RWPE1 (cell line): ENCODE measurements around the gene USP32.
"Not testable (repeated sequence)": the region's sequence is repeated elsewhere in the genome, so short reads cannot be mapped to it uniquely, and the experiment has no call there.

Source experiments
- CTCF ChIA-PET: fragments of 350-600 bp; sonication (Branson Sonifier 250); formaldehyde crosslinking; extraction: SDS; loops from one replicate; lab custom pipeline; 2021; lab: Yijun Ruan, JAX
- POLR2A ChIA-PET: fragments of 400-600 bp; formaldehyde crosslinking; extraction: SDS; loops from one replicate; lab custom pipeline; 2020; ENCODE audit warnings: antibody characterized with exemption; ENCODE audit not compliant: low non-redundant PET; lab: Yijun Ruan, JAX
- DNase-seq: peaks from one replicate; pipeline ENCODE4 v3.0.0; 2012; ENCODE audit warnings: low spot score
- H3K27ac ChIP-seq: fragments of 450-650 bp; 2 replicates; pipeline ENCODE4 v1.5.1; 2017
- CTCF ChIP-seq: fragments of 450-650 bp; conservative IDR thresholded peaks from 2 replicates; pipeline ENCODE4 v1.5.1; 2017; ENCODE audit warnings: low read depth, mild to moderate bottlenecking

The USP32 gene

GRCh38 chr17:60386147-60387058, 5.5 kb downstream of the USP32 start:
- H3K27ac ChIP-seq: no peak overlapping the region
- ChIA-PET POLR2A (no interaction called here), CTCF (no interaction called here)
- DNase-seq: no peak
- no peak for TF ChIP-seq CTCF

DNA sequence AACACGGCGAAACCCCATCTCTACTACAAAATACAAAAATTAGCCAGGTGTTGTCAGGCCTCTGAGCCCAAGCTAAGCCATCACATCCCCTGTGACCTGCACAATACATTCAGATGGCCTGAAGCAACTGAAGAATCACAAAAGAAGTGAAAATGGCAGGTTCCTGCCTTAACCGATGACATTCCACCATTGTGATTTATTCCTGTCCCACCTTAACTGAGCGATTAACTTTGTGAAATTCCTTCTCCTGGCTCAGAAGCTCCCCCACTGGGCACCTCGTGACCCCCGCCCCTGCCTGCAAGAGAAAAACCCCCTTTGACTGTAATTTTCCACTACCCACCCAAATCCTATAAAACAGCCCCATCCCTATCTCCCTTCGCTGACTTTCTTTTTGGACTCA, 7.0 kb downstream of the USP32 start:
- H3K27ac ChIP-seq: peak overlapping the region; percentile 53
- DNase-seq, CTCF ChIA-PET, POLR2A ChIA-PET: not testable (repeated sequence)

GRCh38 chr17:60383379-60383778, 8.6 kb downstream of the USP32 start:
- no peak for TF ChIP-seq CTCF
- no peak for DNase-seq
- POLR2A ChIA-PET: interaction anchor here (0.6 kb wide), 1 partner anchor 10 kb away, joined by 3 read pairs; no protein-coding TSS in a partner anchor
- CTCF ChIA-PET: interaction anchor here (1.5 kb wide), 1 partner anchor 10 kb away, joined by 7 read pairs; no protein-coding TSS in a partner anchor
- H3K27ac ChIP-seq: no peak overlapping the region

GRCh38 chr17:60381958-60382357, 10.0 kb downstream of the USP32 start:
- CTCF ChIA-PET: interaction anchor here (1.5 kb wide), 1 partner anchor 9 kb away, joined by 7 read pairs; no protein-coding TSS in a partner anchor
- no peak overlapping the region for H3K27ac ChIP-seq
- POLR2A ChIA-PET: no interaction called here
- TF ChIP-seq CTCF: no peak
- DNase-seq: no peak

DNA sequence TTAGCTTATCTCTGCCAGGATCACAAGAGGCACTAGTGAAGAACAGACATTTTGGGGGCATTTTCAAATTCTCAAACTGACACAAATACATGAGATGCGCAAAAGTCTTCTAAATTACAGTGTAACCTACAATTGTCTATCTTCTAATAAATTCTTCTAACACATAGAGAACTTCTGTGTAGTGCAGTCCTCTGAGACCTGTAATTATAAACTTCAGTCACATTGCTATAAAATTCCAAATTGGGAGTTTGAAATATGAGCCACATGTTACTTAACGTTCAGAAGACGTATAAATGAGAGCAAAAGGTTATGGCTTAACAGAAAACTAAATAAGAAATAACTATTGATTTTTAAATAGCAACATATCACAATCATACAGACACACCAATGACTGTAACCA, 12.5 kb downstream of the USP32 start:
- H3K27ac ChIP-seq, DNase-seq, CTCF ChIA-PET: not testable (repeated sequence)
- POLR2A ChIA-PET: interaction anchor here (0.6 kb wide), 1 partner anchor 13 kb away, joined by 6 read pairs; the partner anchor contains the start of gene USP32

GRCh38 chr17:60378187-60378586, 13.7 kb downstream of the USP32 start:
- DNase-seq, H3K27ac ChIP-seq, CTCF ChIA-PET, POLR2A ChIA-PET: not testable (repeated sequence)

GRCh38 chr17:60372790-60373483, 19.0 kb downstream of the USP32 start:
- TF ChIP-seq CTCF: no peak
- peak; percentile 69 for DNase-seq
- H3K27ac ChIP-seq: peak overlapping the region; percentile 71
- CTCF ChIA-PET: interaction anchor here (0.6 to 1.4 kb wide), 2 partner anchors 10 to 262 kb away, joined by 3 to 7 read pairs; no protein-coding TSS in a partner anchor
- POLR2A ChIA-PET: interaction anchor here (0.7 kb wide), 2 partner anchors 11 to 16 kb away, joined by 3 read pairs; no protein-coding TSS in a partner anchor
